ENCODE results near the gene ABCA7. TPM values are rescaled to one million over a fixed set of nuclear protein-coding genes. Genes with fewer than 3 reads are reported as not detected.

ABCA7 gene
- total RNA-seq, 1 donor from 2014 or later = 24.6 TPM

Other genes starting within 250 kb of the ABCA7 start
- 67.7 and 134 TPM in 2 replicates for gene PTBP1, start 242.7 kb upstream of the ABCA7 start, total RNA-seq
- gene PLPPR3, start 218.2 kb upstream of the ABCA7 start, total RNA-seq = 0.50 and 0.87 TPM in 2 replicates
- not detected in 2 replicates for gene AZU1, start 212.3 kb upstream of the ABCA7 start, total RNA-seq
- gene PRTN3, start 199.1 kb upstream of the ABCA7 start, total RNA-seq = not detected in 2 replicates
- gene ELANE, start 187.8 kb upstream of the ABCA7 start, total RNA-seq = not detected in 2 replicates
- gene CFD, start 180.4 kb upstream of the ABCA7 start, total RNA-seq = 2.1 and 3.1 TPM in 2 replicates
- gene MED16, start 146.9 kb upstream of the ABCA7 start, total RNA-seq = 22.6 and 55.4 TPM in 2 replicates
- not detected in 2 replicates for gene RNU6-9, start 146.6 kb upstream of the ABCA7 start, total RNA-seq
- gene R3HDM4, start 126.9 kb upstream of the ABCA7 start, total RNA-seq = 36.6 and 38.3 TPM in 2 replicates
- not detected in 2 replicates for gene KISS1R, start 122.8 kb upstream of the ABCA7 start, total RNA-seq
- 9.5 and 18.8 TPM in 2 replicates for gene ARID3A, start 114.1 kb upstream of the ABCA7 start, total RNA-seq
- 31.1 and 50.4 TPM in 2 replicates for gene WDR18, start 55.8 kb upstream of the ABCA7 start, total RNA-seq
- gene GRIN3B, start 39.7 kb upstream of the ABCA7 start, total RNA-seq = 2.4 and 3.6 TPM in 2 replicates
- gene TMEM259, start 19.0 kb upstream of the ABCA7 start, total RNA-seq = 63.4 and 114 TPM in 2 replicates
- gene RNU6-2, start 18.6 kb upstream of the ABCA7 start, total RNA-seq = not detected in 2 replicates
- 312 and 501 TPM in 2 replicates for gene CNN2, start 13.5 kb upstream of the ABCA7 start, total RNA-seq
- gene ARHGAP45, start 27.1 kb downstream of the ABCA7 start, total RNA-seq = 8.3 and 13.4 TPM in 2 replicates
- gene POLR2E, start 55.3 kb downstream of the ABCA7 start, total RNA-seq = 101 and 168 TPM in 2 replicates
- gene GPX4, start 63.9 kb downstream of the ABCA7 start, total RNA-seq = 205 and 337 TPM in 2 replicates
- gene SBNO2, start 134.2 kb downstream of the ABCA7 start, total RNA-seq = 40.5 and 113 TPM in 2 replicates
- gene STK11, start 165.7 kb downstream of the ABCA7 start, total RNA-seq = 113 and 140 TPM in 2 replicates
- gene CBARP, start 197.9 kb downstream of the ABCA7 start, total RNA-seq = 0.87 and 4.3 TPM in 2 replicates
- gene ATP5F1D, start 201.6 kb downstream of the ABCA7 start, total RNA-seq = 29.0 and 29.2 TPM in 2 replicates
- 12.2 and 44.9 TPM in 2 replicates for gene MIDN, start 208.5 kb downstream of the ABCA7 start, total RNA-seq
- 174 and 314 TPM in 2 replicates for gene CIRBP, start 229.2 kb downstream of the ABCA7 start, total RNA-seq
- 13.9 and 21.5 TPM in 2 replicates for gene FAM174C, start 235.4 kb downstream of the ABCA7 start, total RNA-seq
- gene EFNA2, start 245.8 kb downstream of the ABCA7 start, total RNA-seq = 0.10 TPM in 1 of 2 replicates, not detected in the other

Measured in renal cortical epithelial cell (primary cell).